GF-D8 (cell line): ENCODE measurements around the gene REG3A.

Experiments used
- DNase-seq: peaks from one replicate; lab custom pipeline; 2025; lab: John Stamatoyannopoulos, UW

REG3A gene

DNA sequence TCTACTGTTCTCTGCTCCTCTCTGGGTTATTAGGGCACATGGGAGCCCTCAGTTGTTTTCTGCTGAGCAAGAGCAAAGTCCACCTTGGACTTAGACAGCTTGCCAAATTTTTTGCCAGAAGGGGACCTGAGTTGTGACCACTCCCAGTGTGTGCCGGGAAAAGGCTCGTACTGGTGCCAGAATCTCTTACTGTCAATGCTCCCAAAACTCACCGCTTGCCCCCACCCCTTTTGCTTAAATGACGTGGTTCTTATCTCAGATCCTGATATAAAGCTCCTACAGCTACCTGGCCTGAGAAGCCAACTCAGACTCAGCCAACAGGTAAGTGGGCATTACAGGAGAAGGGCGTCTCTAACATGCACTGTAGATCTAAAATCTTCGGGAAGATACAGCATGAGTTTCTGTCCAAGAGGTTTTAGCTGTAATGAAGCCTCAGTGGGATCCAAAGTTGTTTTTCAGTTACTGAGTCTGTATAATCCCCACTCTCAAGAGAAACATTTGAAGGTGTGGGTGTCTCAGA, 39.3 kb downstream of the REG3A start, which contains the start of gene REG1A:
REG1A (plus strand) TSS at position 295 of the 520 bp plus-strand sequence. CDS start 374 bp downstream, outside the sequence.
- no peak for DNase-seq

GRCh38 chr2:79116997-79117928, 42.3 kb downstream of the REG3A start:
- DNase-seq, result no peak

DNA sequence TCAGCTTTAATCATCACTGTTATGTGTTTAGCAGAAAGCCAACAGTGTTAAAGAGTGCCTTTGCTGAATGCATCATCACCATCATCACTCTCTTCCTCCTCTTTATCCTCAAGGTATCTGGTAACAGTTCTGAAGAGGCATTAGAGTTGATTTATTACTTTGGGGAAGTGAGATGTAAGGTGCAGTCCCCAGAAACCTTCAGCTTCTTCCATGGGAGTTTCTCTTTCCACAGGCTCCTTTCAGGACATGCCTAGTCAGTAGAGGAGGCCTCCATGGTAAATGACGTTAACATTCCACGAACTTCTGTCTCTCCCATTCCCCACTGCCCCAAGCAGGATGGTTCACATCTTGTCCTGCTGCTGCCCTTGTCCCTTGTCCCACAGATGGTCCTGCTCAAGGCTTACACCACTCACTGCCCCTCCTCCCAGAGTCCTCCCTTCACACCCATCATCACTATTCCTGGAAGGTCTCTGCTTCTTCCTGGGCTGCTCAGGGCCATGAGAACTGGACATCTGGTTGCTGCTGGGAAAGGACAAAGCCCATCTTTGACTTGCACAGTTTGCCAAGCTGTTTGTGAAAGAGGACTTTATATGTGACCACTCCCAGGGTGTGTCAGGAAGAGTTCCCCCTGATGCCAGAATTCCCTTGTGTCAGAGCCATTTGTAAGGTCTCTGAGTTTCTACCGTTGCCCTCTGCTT, 44.6 kb downstream of the REG3A start:
- no peak for DNase-seq

DNA sequence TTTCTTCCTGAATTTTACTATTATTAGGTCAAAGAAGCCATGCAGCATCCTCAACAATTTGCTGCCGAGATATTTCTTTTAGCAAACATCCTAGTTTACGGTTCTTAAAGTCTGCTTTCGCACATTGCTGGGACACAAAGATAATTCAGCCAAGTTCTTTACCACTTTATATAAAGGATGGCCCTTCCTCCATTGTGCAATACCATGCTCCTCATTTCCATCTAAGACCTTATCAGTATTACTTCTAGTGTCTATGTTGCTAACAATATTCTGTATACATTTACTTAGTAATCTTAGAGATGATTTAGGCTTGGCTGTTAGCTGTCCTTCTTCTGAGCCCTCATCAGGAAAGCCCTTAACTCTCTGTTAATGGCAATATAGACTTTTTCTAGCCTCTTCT, 47.3 kb downstream of the REG3A start:
- no peak for DNase-seq
